MM.1S (cell line): ENCODE measurements around the gene KHDC1L.

Experiments used
- CTCF ChIP-seq: fragments of 300-600 bp; sonication (generic); IDR thresholded peaks from 2 replicates; pipeline ENCODE4 v1.5.1; 2016; ENCODE audit warnings: antibody characterized with exemption, low read length, mixed read lengths
- EZH2 ChIP-seq: fragments of 300-600 bp; sonication (generic); optimal IDR thresholded peaks from 2 replicates; pipeline ENCODE3; 2017; ENCODE audit warnings: low read depth, mild to moderate bottlenecking, antibody characterized with exemption, low read length, mixed read lengths
- EZH2phosphoT487 ChIP-seq: fragments of 300-600 bp; sonication (generic); IDR thresholded peaks from 2 replicates; pipeline ENCODE4 v1.6.1; 2018; ENCODE audit warnings: antibody characterized with exemption, low read length

GRCh38 chr6:73182021-73182607 is 43.2 kb downstream of the KHDC1L start:
- TF ChIP-seq CTCF (no peak), EZH2 (no peak), EZH2phosphoT487 (no peak)
